Transverse colon (tissue), 3 donors: ENCODE data around the gene HPCAL1.

Experiments
- CTCF ChIP-seq, 5 experiments: fragments of 200-600 bp in 3 of 5; fragments of 450-650 bp in 2 of 5; sonication (generic) in 3 of 5; IDR thresholded peaks; 1 replicate in 2 of 5; 2 replicates in 3 of 5; pipeline ENCODE4 v1.5.1; 2016 to 2017; ENCODE audit warnings: antibody characterized with exemption in 5 of 5, inconsistent platforms in 3 of 5, mild to moderate bottlenecking in 2 of 5, moderate library complexity in 1 of 5
- EP300 ChIP-seq: sonication (generic); formaldehyde crosslinking; IDR thresholded peaks from one replicate; pipeline ENCODE4 v1.6.1; 2017; ENCODE audit warnings: antibody characterized with exemption, low read depth
- POLR2A ChIP-seq: fragments of 450-650 bp; IDR thresholded peaks from one replicate; pipeline ENCODE4 v1.6.1; 2016; ENCODE audit warnings: antibody characterized with exemption, mild to moderate bottlenecking, moderate library complexity

DNA sequence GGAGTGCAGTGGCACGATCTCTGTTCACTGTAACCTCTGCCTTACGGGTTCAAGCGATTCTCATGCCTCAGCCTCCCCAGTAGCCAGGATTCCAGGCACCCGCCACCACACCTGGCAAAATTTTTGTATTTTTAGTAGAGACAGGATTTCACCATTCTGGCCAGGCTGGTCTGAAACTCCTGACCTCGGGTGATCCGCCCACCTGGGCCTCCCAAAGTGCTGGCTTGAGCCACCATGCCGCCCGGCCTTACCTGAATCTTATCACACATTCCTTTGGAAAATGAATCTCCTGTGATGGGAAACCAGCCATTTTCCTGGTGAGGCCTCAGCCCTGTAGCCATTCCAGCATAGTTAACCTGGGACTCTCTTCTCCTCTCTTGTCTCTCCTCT lies 57.8 kb downstream of the HPCAL1 start:
- no peak for TF ChIP-seq CTCF (IDR thresholded peaks at IDR 0.05)
- TF ChIP-seq EP300 = no peak
- TF ChIP-seq POLR2A = no peak
